GM12878 (cell line): ENCODE measurements around the gene B3GNT9. TPM values are rescaled to one million over a fixed set of nuclear protein-coding genes. Genes with fewer than 3 reads are reported as not detected.

Experiments used
- ATAC-seq: fragments of 200-7000 bp; cut with Tn5 transposase; 3 replicates; pipeline ENCODE4 v1.9.1; 2020; ENCODE audit warnings: mild to moderate bottlenecking, moderate library complexity
- BruUV-seq: library from RNA; stranded (reverse); fragments of 400-500 nt; replicated peaks from 2 replicates; lab custom pipeline; 2021; lab: Mats Ljungman, UMichigan
- CTCF ChIA-PET: fragments of 300-600 bp; sonication (Branson Sonifier 250); formaldehyde crosslinking; extraction: SDS; loops from one replicate; lab custom pipeline; 2021; ENCODE audit warnings: inconsistent platforms; lab: Yijun Ruan, JAX
- POLR2A ChIA-PET: fragments of 350-600 bp; formaldehyde crosslinking; extraction: SDS; loops from one replicate; lab custom pipeline; 2021; ENCODE audit warnings: inconsistent platforms; lab: Charles Lee
- RAD21 ChIA-PET: fragments of 300-600 bp; sonication (Branson Sonifier 250); formaldehyde crosslinking; loops from one replicate; lab custom pipeline; 2023; ENCODE audit warnings: antibody characterized with exemption; ENCODE audit not compliant: unreplicated experiment; lab: Charles Lee
- SMC1A ChIA-PET: fragments of 300-600 bp; sonication (Branson Sonifier 250); formaldehyde crosslinking; loops from one replicate; lab custom pipeline; 2023; ENCODE audit not compliant: unreplicated experiment, uncharacterized antibody; lab: Charles Lee
- DNase-seq: peaks from one replicate; pipeline ENCODE4 v3.0.0-alpha.2; 2011; ENCODE audit warnings: low read depth, low spot score
- FAIRE-seq: peaks from 3 replicates; lab custom pipeline; 2011; peaks lifted over from hg19 to GRCh38; lab: Jason Lieb, UNC
- H2AFZ ChIP-seq: 2 replicates; pipeline ENCODE4 v1.6.0; 2011; ENCODE audit warnings: low read depth, low read length, control low read depth; ENCODE audit not compliant: control insufficient read depth
- H3K27ac ChIP-seq: 2 replicates; pipeline ENCODE4 v1.5.1; 2011; ENCODE audit warnings: control low read depth; ENCODE audit not compliant: control insufficient read depth, insufficient read depth
- H3K27me3 ChIP-seq, 2 experiments: replicated peaks in 1 of 2; 2 replicates each; pipeline versions ENCODE4 v1.6.0 to v1.6.1; 2011; ENCODE audit warnings: low read length in 1 of 2; ENCODE audit not compliant: control insufficient read depth in 2 of 2, insufficient read depth in 2 of 2
- H3K36me3 ChIP-seq, 2 experiments: 2 replicates each; pipeline ENCODE4 v1.5.1; 2011; ENCODE audit warnings: low read length in 1 of 2; ENCODE audit not compliant: control insufficient read depth in 2 of 2, insufficient read depth in 2 of 2
- H3K4me1 ChIP-seq: 2 replicates; pipeline ENCODE4 v1.6.1; 2011; ENCODE audit warnings: mild to moderate bottlenecking, low read length, moderate library complexity, mixed read lengths; ENCODE audit not compliant: control insufficient read depth, insufficient read depth
- H3K4me2 ChIP-seq: 2 replicates; pipeline ENCODE4 v1.6.0; 2011; ENCODE audit warnings: control low read depth; ENCODE audit not compliant: control insufficient read depth, insufficient read depth
- H3K4me3 ChIP-seq: fragments of 200-600 bp; sonication (generic); 2 replicates; pipeline ENCODE4 v1.5.1; 2016
- H3K79me2 ChIP-seq: 2 replicates; pipeline ENCODE4 v1.6.0; 2011; ENCODE audit warnings: low read length; ENCODE audit not compliant: control insufficient read depth, insufficient read depth
- H3K9ac ChIP-seq: 2 replicates; pipeline ENCODE4 v1.8.0; 2011; ENCODE audit warnings: low read length, control low read depth, mixed read lengths; ENCODE audit not compliant: control insufficient read depth, insufficient read depth
- H3K9me3 ChIP-seq: replicated peaks from 3 replicates; pipeline ENCODE4 v1.5.1; 2011; ENCODE audit warnings: mild to moderate bottlenecking, low read length; ENCODE audit not compliant: control insufficient read depth, insufficient read depth
- H4K20me1 ChIP-seq: 2 replicates; pipeline ENCODE4 v1.6.0; 2011; ENCODE audit not compliant: control insufficient read depth, insufficient read depth
- CREB1 ChIP-seq: IDR thresholded peaks from 2 replicates; pipeline ENCODE4 v1.6.1; 2012; ENCODE audit warnings: low read depth, mild to moderate bottlenecking, inconsistent platforms
- IKZF2 ChIP-seq, 2 experiments: fragments of 450-650 bp; IDR thresholded peaks; 2 replicates each; pipeline ENCODE4 v1.6.1; 2017; ENCODE audit warnings: mild to moderate bottlenecking in 2 of 2, moderate library complexity in 2 of 2
- RFX5 ChIP-seq: IDR thresholded peaks from 2 replicates; pipeline ENCODE4 v1.6.1; 2011; ENCODE audit warnings: low read depth, low read length, improper control_type of control experiment
- WGBS: methylation state at CpG from one replicate; pipeline ENCODE4 v1.1.6; 2016; ENCODE audit warnings: low lambda C conversion rate; ENCODE audit not compliant: insufficient replicate concordance, insufficient coverage; ENCODE audit errors: missing lambda C conversion rate; 5-methylcytosine and 5-hydroxymethylcytosine counted together
- in situ Hi-C: fragments of 300-500 bp; cut with MboI; formaldehyde crosslinking; loops from 9 replicates; pipeline ENCODE4 v1.14.3; 2018; ENCODE audit warnings: mixed read lengths
- intact Hi-C: fragments of 100-400 bp; cut with micrococcal nuclease; formaldehyde crosslinking; loops from one replicate; pipeline ENCODE4 v1.14.2; 2022; ENCODE audit not compliant: unreplicated experiment
- polyA plus RNA-seq, 11 experiments: library from polyadenylated mRNA; depleted of rRNA in 4 of 11; unstranded in 6 of 11; stranded (reverse) in 5 of 11; fragments of >200 nt; fragmentation: Nextera tagmentation in 4 of 11; fragmentation: Illumina TruSeq in 1 of 11; extraction: Ambion mirVana in 4 of 11; extraction: Trizol in 1 of 11; gene quantifications; 1 replicate in 1 of 11; 2 replicates in 10 of 11; pipeline versions ENCODE4 v1.2.1 to v1.2.3, GENCODE V29; 2011 to 2016; ENCODE audit warnings: inconsistent platforms in 2 of 11, missing spikeins in 2 of 11, low read depth in 1 of 11
- total RNA-seq, 4 experiments: library from RNA; depleted of rRNA in 3 of 4; stranded (reverse); fragments of >200 nt in 3 of 4; fragmentation: Illumina TruSeq in 1 of 4; extraction: Trizol in 1 of 4; gene quantifications; 2 replicates each; pipeline versions ENCODE4 v1.2.1 to v1.2.3, GENCODE V29; 2013 to 2021
- TF ChIP-seq, protein P1 (sequence below): fragments of 450-650 bp; IDR thresholded peaks from 2 replicates; pipeline ENCODE4 v1.6.1; 2017; ENCODE audit warnings: mild to moderate bottlenecking, moderate library complexity

The B3GNT9 gene
- total and polyA plus RNA-seq, 10 of the 15 experiments (the other 5 are each of a cell fraction or from before 2014, with no cell fraction given): 0.08 to 5.0 (median 1.9) TPM

DNA sequence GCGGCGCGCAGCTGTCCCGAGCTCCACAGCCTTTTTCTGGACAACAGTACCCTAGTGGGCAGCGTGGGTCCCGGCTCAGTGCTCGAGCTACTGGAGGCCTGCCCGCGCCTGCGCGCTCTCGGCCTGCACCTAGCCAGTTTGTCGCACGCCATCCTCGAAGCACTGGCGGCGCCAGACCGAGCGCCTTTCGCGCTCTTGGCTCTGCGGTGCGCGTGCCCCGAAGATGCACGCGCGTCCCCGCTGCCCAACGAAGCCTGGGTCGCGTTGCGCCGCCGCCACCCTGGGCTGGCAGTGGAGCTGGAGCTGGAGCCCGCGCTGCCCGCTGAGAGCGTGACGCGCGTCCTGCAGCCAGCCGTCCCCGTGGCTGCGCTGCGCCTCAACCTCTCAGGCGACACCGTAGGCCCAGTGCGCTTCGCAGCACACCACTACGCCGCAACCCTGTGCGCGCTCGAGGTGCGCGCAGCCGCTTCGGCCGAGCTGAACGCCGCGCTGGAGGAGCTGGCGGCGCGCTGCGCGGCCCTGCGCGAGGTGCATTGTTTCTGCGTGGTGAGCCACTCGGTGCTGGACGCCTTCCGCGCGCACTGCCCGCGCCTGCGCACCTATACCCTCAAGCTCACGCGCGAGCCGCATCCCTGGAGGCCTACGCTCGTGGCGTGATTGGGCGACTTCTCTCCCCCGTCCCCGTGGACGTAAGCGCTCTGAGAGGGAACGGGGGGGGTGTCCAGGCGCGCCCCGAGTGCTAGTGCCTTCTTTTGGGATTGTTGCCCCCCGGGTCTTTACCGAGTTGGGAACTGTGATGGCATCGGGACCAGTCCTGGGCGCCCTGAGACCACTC is 12.6 kb upstream of the B3GNT9 start (continued):
- TF ChIP-seq, protein P1, sequence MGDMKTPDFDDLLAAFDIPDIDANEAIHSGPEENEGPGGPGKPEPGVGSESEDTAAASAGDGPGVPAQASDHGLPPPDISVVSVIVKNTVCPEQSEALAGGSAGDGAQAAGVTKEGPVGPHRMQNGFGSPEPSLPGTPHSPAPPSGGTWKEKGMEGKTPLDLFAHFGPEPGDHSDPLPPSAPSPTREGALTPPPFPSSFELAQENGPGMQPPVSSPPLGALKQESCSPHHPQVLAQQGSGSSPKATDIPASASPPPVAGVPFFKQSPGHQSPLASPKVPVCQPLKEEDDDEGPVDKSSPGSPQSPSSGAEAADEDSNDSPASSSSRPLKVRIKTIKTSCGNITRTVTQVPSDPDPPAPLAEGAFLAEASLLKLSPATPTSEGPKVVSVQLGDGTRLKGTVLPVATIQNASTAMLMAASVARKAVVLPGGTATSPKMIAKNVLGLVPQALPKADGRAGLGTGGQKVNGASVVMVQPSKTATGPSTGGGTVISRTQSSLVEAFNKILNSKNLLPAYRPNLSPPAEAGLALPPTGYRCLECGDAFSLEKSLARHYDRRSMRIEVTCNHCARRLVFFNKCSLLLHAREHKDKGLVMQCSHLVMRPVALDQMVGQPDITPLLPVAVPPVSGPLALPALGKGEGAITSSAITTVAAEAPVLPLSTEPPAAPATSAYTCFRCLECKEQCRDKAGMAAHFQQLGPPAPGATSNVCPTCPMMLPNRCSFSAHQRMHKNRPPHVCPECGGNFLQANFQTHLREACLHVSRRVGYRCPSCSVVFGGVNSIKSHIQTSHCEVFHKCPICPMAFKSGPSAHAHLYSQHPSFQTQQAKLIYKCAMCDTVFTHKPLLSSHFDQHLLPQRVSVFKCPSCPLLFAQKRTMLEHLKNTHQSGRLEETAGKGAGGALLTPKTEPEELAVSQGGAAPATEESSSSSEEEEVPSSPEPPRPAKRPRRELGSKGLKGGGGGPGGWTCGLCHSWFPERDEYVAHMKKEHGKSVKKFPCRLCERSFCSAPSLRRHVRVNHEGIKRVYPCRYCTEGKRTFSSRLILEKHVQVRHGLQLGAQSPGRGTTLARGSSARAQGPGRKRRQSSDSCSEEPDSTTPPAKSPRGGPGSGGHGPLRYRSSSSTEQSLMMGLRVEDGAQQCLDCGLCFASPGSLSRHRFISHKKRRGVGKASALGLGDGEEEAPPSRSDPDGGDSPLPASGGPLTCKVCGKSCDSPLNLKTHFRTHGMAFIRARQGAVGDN: peak; percentile 86
- no peak for TF ChIP-seq IKZF2 (IDR thresholded peaks at IDR 0.05)
- TF ChIP-seq, all 136 proteins: peak for 14

DNA sequence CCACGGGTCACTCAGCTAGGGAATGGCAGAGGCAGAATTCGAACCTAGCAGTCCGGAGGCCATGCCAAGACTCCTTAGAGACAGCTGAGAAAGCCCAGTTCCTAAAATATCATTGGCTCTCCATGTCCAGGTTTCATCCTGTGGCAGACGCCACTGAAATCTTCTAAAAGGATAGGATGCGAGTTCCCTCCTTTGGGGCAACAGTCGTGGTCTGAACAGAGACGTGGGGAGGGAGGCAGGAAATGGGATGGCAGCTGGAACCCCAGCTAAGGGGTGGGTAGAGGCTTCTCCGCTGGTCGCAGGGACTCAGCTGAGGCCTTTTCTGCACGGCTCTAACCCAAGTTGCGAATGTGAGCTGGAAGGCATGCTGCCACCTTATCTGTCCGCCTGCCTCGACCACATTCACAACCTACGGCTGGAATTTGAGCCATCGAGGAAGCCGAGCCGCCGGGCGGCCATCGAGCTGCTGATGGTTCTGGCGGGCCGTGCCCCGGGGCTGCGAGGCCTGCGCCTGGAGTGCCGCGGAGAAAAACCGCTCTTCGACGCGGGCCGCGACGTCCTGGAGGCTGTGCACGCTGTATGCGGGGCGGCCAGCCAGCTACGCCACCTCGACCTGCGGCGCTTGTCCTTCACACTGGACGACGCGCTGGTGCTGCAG is 11.8 kb upstream of the B3GNT9 start:
- intact Hi-C loops: no loop called here
- TF ChIP-seq RFX5 (peak; percentile 97), IKZF2 (IDR thresholded peaks at IDR 0.05) (no peak), CREB1 (peak; percentile 65; the same call in 1 of the 2 replicates)
- no peaks in the 10 kb centered on the region for H3K36me3 ChIP-seq
- H3K27ac ChIP-seq: no peak overlapping the region
- 48% methylated on average over 41 of the region's 44 CpGs for WGBS
- in situ Hi-C loops: no loop called here
- H3K79me2 ChIP-seq: peaks cover 6% of the 10 kb centered on the region
- DNase-seq: no peak
- ChIA-PET CTCF (interaction anchor here (0.9 to 1.9 kb wide), 6 partner anchors 11 to 145 kb away, joined by 3 to 8 read pairs (median 4); no protein-coding TSS in a partner anchor), SMC1A (interaction anchor here (0.8 to 1.8 kb wide), 4 partner anchors 11 to 17 kb away, joined by 3 to 10 read pairs (median 4); no protein-coding TSS in a partner anchor), POLR2A (interaction anchor here (0.6 to 8.2 kb wide), 6 partner anchors 10 to 135 kb away, joined by 3 to 137 read pairs (median 4); partner anchors contain the start of gene NOL3), RAD21 (interaction anchor here (1.3 to 1.9 kb wide), 3 partner anchors 12 to 132 kb away, joined by 3 to 6 read pairs (median 6); no protein-coding TSS in a partner anchor)
- peaks cover 2 to 18% of the 10 kb centered on the region in 2 experiments for H3K27me3 ChIP-seq
- BruUV-seq: no TSS peak
- no peaks in the 10 kb centered on the region; the same call in 1 of the 2 replicates for H4K20me1 ChIP-seq
- no peak for FAIRE-seq
- no peak overlapping the region for H3K9ac ChIP-seq
- H3K4me2 ChIP-seq: peak overlapping the region; percentile 83
- H2AFZ ChIP-seq: peak overlapping the region; percentile 70; the same call in 1 of the 2 replicates
- peak overlapping the region; percentile 53; the same call in 1 of the 2 replicates for H3K4me3 ChIP-seq
- no peak for ATAC-seq
- peaks cover 50% of the 10 kb centered on the region for H3K4me1 ChIP-seq
- H3K9me3 ChIP-seq: no peaks in the 10 kb centered on the region; the same call in 2 of the 3 replicates
